Kidney glomerular epithelial cell (primary cell): Measurements from ENCODE around the gene KIF14.
A peak's percentile ranks its signal among the peaks of the same experiment; 100 is the strongest.
"Not testable (repeated sequence)": the region's sequence is repeated elsewhere in the genome, so short reads cannot be mapped to it uniquely, and the experiment has no call there.

Source experiments
- DNase-seq: peaks from one replicate; lab custom pipeline; 2025; lab: John Stamatoyannopoulos, UW

KIF14 gene

GRCh38 chr1:200546577-200546976 is 74.0 kb downstream of the KIF14 start:
- no peak for DNase-seq

- DNase-seq: no peak
These were observed 78.4 kb downstream of the KIF14 start for GRCh38 chr1:200542162-200542561.

- DNase-seq: no peak
These were observed 80.3 kb downstream of the KIF14 start for GRCh38 chr1:200540281-200540680.

GRCh38 chr1:200538179-200538578 is 82.4 kb downstream of the KIF14 start:
- no peak for DNase-seq

- DNase-seq: no peak
These were observed 84.9 kb downstream of the KIF14 start for GRCh38 chr1:200535605-200536004.

GRCh38 chr1:200530623-200531261 is 89.8 kb downstream of the KIF14 start:
- no peak for DNase-seq

- DNase-seq: no peak
These were observed 91.5 kb downstream of the KIF14 start for GRCh38 chr1:200528858-200529606.

GRCh38 chr1:200527670-200528069 is 92.9 kb downstream of the KIF14 start:
- no peak for DNase-seq

- DNase-seq: no peak
These were observed 93.6 kb downstream of the KIF14 start for GRCh38 chr1:200526709-200527612.

GRCh38 chr1:200525090-200525987 is 95.2 kb downstream of the KIF14 start:
- no peak for DNase-seq

- DNase-seq: not testable (repeated sequence)
These were observed 96.0 kb downstream of the KIF14 start for GRCh38 chr1:200524551-200524950.

- DNase-seq: no peak
These were observed 96.5 kb downstream of the KIF14 start for GRCh38 chr1:200524092-200524491.

GRCh38 chr1:200520735-200521134 is 99.8 kb downstream of the KIF14 start:
- DNase-seq: no peak

- DNase-seq: no peak
These were observed 102.0 kb downstream of the KIF14 start for GRCh38 chr1:200518524-200518923.

- DNase-seq: peak; percentile 60
These were observed 108.4 kb downstream of the KIF14 start for GRCh38 chr1:200512191-200512590.

GRCh38 chr1:200510228-200510623 is 110.3 kb downstream of the KIF14 start:
- DNase-seq: peak; percentile 47

GRCh38 chr1:200506471-200506870 is 114.1 kb downstream of the KIF14 start:
- DNase-seq: no peak

GRCh38 chr1:200505257-200505656 is 115.3 kb downstream of the KIF14 start:
- no peak for DNase-seq
